ENCODE data around the gene CHCHD4.

DNA sequence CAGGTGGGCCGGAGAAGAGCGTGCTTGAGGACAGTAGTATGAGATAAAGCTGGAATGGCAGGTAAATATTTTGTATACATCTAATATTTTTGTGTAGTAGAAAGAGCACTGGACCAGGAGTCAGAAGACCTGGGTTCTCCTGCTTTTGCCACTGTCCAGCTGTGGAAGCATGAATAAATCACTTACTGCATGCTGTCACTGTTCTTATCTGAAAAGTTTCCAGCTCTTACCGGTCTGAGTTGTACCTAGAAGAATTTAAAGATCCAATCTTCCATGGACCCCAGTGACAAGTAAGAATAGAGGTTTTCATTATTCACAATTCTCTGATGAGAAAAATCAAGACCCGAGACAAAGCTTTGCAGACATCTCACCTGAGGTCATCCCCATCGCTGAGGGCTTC, 47.8 kb upstream of the CHCHD4 start:
- TF ChIP-seq, protein P1, sequence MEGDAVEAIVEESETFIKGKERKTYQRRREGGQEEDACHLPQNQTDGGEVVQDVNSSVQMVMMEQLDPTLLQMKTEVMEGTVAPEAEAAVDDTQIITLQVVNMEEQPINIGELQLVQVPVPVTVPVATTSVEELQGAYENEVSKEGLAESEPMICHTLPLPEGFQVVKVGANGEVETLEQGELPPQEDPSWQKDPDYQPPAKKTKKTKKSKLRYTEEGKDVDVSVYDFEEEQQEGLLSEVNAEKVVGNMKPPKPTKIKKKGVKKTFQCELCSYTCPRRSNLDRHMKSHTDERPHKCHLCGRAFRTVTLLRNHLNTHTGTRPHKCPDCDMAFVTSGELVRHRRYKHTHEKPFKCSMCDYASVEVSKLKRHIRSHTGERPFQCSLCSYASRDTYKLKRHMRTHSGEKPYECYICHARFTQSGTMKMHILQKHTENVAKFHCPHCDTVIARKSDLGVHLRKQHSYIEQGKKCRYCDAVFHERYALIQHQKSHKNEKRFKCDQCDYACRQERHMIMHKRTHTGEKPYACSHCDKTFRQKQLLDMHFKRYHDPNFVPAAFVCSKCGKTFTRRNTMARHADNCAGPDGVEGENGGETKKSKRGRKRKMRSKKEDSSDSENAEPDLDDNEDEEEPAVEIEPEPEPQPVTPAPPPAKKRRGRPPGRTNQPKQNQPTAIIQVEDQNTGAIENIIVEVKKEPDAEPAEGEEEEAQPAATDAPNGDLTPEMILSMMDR (IDR thresholded peaks at IDR 0.05), result no peak
- TF ChIP-seq EP300 (IDR thresholded peaks at IDR 0.05), result no peak
- no peak for TF ChIP-seq POLR2A (IDR thresholded peaks at IDR 0.05)

All from ovary (tissue), 3 donors.